HG02571 (cell line): ENCODE measurements around the gene VSIR.

ENCODE experiments used
- ATAC-seq: cut with Tn5 transposase; IDR thresholded peaks from one replicate; pipeline ENCODE4 v1.9.1; 2021; ENCODE audit warnings: mild to moderate bottlenecking, moderate library complexity; ENCODE audit not compliant: unreplicated experiment

Gene VSIR

GRCh38 chr10:71807557-71808510, 34.5 kb upstream of the VSIR start:
- no peak for ATAC-seq

GRCh38 chr10:71806704-71807556, 33.6 kb upstream of the VSIR start:
- no peak for ATAC-seq

- no peak for ATAC-seq
Measured at GRCh38 chr10:71805776-71806703, 32.7 kb upstream of the VSIR start.

GRCh38 chr10:71804077-71804476, 30.8 kb upstream of the VSIR start:
- no peak for ATAC-seq

- no peak for ATAC-seq
Measured at GRCh38 chr10:71802715-71803488, 29.6 kb upstream of the VSIR start.

- no peak for ATAC-seq
Measured at GRCh38 chr10:71802235-71802634, 28.9 kb upstream of the VSIR start.

GRCh38 chr10:71801361-71801760, 28.0 kb upstream of the VSIR start:
- ATAC-seq: peak; percentile 91

- ATAC-seq: no peak
Measured at GRCh38 chr10:71799608-71800453, 26.5 kb upstream of the VSIR start.

- ATAC-seq: no peak
Measured at GRCh38 chr10:71799112-71799511, 25.8 kb upstream of the VSIR start.

GRCh38 chr10:71798308-71798624, 24.9 kb upstream of the VSIR start:
- no peak for ATAC-seq

- ATAC-seq: no peak
Measured at GRCh38 chr10:71797533-71798307, 24.4 kb upstream of the VSIR start.

GRCh38 chr10:71796749-71797405, 23.6 kb upstream of the VSIR start:
- no peak for ATAC-seq

- no peak for ATAC-seq
Measured at GRCh38 chr10:71795248-71795647, 21.9 kb upstream of the VSIR start.

- no peak for ATAC-seq
Measured at GRCh38 chr10:71790749-71791440, 17.6 kb upstream of the VSIR start.

GRCh38 chr10:71789871-71790270, 16.6 kb upstream of the VSIR start:
- no peak for ATAC-seq

- ATAC-seq: no peak
Measured at GRCh38 chr10:71788954-71789353, 15.6 kb upstream of the VSIR start.

GRCh38 chr10:71784679-71785272, 11.5 kb upstream of the VSIR start:
- ATAC-seq: no peak
